ENCODE measurements around the gene SEL1L2. TPM values are rescaled to one million over a fixed set of nuclear protein-coding genes. Genes with fewer than 3 reads are reported as not detected.

The SEL1L2 gene
- polyA plus RNA-seq, 2 of the 4 experiments (the other 2 are of a cell fraction) = not detected

DNA sequence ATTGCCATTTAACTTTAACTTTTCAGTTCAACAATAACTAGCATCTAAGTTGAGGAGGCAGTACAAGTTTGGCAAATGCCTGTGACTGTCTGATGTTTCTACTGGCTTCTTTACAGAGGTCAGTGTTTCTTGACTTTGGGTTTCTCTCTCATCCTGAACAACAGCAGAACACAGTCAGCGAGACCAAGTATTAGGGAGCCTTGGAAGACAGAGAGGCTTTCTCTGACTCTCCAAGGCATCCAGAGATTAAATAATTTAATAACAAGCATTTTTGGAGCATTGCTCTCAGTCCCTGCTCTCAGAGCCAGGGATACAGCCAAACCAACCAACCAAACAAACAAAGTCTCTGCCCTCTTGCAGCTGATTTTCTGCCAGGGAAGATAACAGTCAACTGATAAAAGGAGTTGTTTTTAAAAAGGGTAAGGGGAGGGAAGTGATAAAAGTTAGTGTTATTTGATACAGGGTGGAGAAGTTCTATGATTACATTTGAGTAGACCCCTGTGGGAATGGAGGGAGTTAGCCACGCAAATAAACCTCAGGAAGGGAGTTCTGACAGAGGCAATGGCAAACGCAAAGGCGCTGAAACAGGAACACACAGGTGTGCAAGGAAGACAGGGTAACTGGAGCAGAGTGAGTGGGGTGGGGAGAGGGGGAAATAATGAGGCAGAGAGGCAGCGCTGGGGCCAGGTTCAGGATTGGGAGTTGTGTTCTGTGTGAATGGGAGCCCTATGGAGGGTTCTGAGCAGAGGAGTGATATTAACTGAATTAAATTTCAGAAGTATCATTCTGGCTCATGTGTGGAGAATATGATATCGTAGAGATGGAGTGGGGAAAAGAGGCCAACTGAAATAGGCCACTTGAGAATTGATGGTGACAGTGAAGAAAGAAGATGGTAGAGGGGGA is 55.2 kb downstream of the SEL1L2 start (continued):
- no peak for TF ChIP-seq POLR2AphosphoS2 (conservative IDR thresholded peaks at IDR 0.05; ENCODE audit: low read length)

DNA sequence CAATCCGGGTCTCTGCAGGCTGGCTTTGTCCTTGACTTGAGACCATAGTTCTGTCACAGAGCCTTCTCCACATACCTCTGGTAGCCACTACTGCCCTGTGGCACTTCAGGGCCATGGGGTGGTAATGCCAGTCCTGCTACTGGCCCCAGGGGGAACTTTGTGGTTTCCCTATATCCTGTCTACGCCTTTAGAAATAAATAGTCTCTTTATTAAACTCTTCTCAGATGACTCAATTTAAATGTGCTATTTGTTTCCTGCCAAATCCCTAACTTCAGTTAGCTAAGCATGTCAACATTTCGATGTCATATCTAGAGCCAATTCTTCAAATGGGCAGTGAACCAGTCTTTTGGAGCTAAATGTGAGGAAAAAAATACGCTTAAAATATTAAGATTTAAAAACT is 60.1 kb downstream of the SEL1L2 start:
- POLR2A ChIA-PET = no interaction called here
- Histone ChIP-seq H3K4me1 (no peaks in the 10 kb centered on the region), H3K27ac (no peak overlapping the region), H3K4me2 (no peak overlapping the region), H3K9me3 (no peaks in the 10 kb centered on the region), H3K4me3 (no peak overlapping the region)
- CTCF ChIA-PET = no interaction called here
- 40% methylated on average over 4 of the region's 4 CpGs for WGBS (ENCODE audit: missing lambda C conversion rate)
- ATAC-seq (no peak), DNase-seq (ENCODE audit: low read depth in 1 of 2, low spot score in 1 of 2) (no peak), FAIRE-seq (no peak)
- TF ChIP-seq RARB (CRISPR knock-in tag; IDR thresholded peaks at IDR 0.05) (no peak), POLR2A (IDR thresholded peaks at IDR 0.05; ENCODE audit: low read length) (no peak), MAFK (IDR thresholded peaks at IDR 0.05; ENCODE audit: partially characterized antibody) (no peak), ZSCAN20 (CRISPR knock-in tag; IDR thresholded peaks at IDR 0.05) (no peak), HOXA7 (CRISPR knock-in tag; IDR thresholded peaks at IDR 0.05) (no peak), CBX2 (IDR thresholded peaks at IDR 0.05; ENCODE audit: borderline replicate concordance, low read depth) (no peak), BHLHE40 (IDR thresholded peaks at IDR 0.05; ENCODE audit: low read depth, low read length) (no peak), HOXB13 (CRISPR knock-in tag; IDR thresholded peaks at IDR 0.05; ENCODE audit: low read depth) (no peak), NFE2L2 (conservative IDR thresholded peaks at IDR 0.05; ENCODE audit: low read length) (no peak), MAZ (IDR thresholded peaks at IDR 0.05; ENCODE audit: borderline replicate concordance, low read depth, low read length) (no peak), RNF2 (IDR thresholded peaks at IDR 0.05; ENCODE audit: borderline replicate concordance, low read depth) (no peak), HDAC2 (IDR thresholded peaks at IDR 0.05) (no peak), RFX5 (IDR thresholded peaks at IDR 0.05) (no peak), FOSL2 (IDR thresholded peaks at IDR 0.05) (no peak), FOSL2 (CRISPR knock-in tag; IDR thresholded peaks at IDR 0.05) (no peak)
- TF ChIP-seq, protein P1, sequence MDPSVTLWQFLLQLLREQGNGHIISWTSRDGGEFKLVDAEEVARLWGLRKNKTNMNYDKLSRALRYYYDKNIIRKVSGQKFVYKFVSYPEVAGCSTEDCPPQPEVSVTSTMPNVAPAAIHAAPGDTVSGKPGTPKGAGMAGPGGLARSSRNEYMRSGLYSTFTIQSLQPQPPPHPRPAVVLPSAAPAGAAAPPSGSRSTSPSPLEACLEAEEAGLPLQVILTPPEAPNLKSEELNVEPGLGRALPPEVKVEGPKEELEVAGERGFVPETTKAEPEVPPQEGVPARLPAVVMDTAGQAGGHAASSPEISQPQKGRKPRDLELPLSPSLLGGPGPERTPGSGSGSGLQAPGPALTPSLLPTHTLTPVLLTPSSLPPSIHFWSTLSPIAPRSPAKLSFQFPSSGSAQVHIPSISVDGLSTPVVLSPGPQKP (IDR thresholded peaks at IDR 0.05; ENCODE audit: low read depth, low read length) = no peak
- TF ChIP-seq, protein P2, sequence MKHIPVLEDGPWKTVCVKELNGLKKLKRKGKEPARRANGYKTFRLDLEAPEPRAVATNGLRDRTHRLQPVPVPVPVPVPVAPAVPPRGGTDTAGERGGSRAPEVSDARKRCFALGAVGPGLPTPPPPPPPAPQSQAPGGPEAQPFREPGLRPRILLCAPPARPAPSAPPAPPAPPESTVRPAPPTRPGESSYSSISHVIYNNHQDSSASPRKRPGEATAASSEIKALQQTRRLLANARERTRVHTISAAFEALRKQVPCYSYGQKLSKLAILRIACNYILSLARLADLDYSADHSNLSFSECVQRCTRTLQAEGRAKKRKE (CRISPR knock-in tag; IDR thresholded peaks at IDR 0.05; ENCODE audit: low read depth) = no peak

DNA sequence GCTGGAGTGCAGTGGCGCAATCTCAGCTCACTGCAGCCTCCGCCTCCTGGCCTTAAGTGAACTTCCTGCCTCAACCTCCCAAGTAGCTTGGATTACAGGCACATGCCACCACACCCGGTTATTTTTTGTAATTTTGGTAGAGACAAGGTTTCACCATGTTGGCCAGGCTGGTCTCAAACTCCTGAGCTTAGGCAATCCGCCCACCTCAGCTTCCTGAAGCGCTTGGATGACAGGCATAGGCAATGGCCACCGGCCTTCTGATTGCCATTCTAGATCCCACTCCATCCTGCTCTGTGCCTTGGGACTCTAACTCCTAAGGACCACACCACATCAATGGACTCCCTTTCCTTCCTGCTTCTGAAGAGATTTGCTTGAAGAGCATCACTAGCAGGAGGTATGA is 60.6 kb downstream of the SEL1L2 start:
- DNase-seq (ENCODE audit: low read depth in 1 of 2, low spot score in 1 of 2) (no peak), ATAC-seq (no peak), FAIRE-seq (no peak)
- H3K4me1 ChIP-seq = no peaks in the 10 kb centered on the region
- TF ChIP-seq FOXS1 (CRISPR knock-in tag; IDR thresholded peaks at IDR 0.05) = no peak
- TF ChIP-seq NPAS2 (CRISPR knock-in tag; IDR thresholded peaks at IDR 0.05; ENCODE audit: borderline replicate concordance) = no peak
- CTCF ChIA-PET = no interaction called here
- H3K9me3 ChIP-seq = no peaks in the 10 kb centered on the region
- POLR2A ChIA-PET = no interaction called here
- H3K4me3 ChIP-seq = no peak overlapping the region
- no peak overlapping the region for H3K4me2 ChIP-seq
- no peak overlapping the region for H3K27ac ChIP-seq
- 81% methylated on average over 6 of the region's 6 CpGs for WGBS (ENCODE audit: missing lambda C conversion rate)

DNA sequence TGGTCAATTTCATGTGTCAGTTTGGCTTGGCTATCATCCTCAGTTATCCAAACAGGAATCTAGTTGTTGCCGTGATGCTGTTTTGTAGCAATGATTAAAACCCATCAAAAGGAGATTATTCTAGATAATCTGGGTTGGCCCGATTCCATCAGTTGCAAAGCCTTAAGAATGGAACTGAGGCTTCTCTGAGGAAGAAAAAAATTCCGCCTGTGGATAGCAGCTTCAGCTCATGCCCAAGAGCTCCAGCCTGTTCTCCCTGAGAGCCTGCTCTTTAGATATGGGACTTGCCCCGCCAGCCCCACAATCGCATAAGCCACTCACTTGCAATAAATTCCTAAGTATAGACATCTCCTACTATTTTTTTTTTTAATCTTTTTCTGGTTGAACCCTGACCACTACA is 61.5 kb downstream of the SEL1L2 start:
- ChIA-PET CTCF (no interaction called here), POLR2A (no interaction called here)
- FAIRE-seq (no peak), DNase-seq (ENCODE audit: low read depth in 1 of 2, low spot score in 1 of 2) (no peak), ATAC-seq (no peak)
- TF ChIP-seq, protein P3, sequence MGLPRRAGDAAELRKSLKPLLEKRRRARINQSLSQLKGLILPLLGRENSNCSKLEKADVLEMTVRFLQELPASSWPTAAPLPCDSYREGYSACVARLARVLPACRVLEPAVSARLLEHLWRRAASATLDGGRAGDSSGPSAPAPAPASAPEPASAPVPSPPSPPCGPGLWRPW (IDR thresholded peaks at IDR 0.05) = no peak
- TF ChIP-seq, protein P1 (IDR thresholded peaks at IDR 0.05; ENCODE audit: low read depth, low read length) = no peak
- TF ChIP-seq ZC3H11A (IDR thresholded peaks at IDR 0.05) (no peak), TFCP2L1 (CRISPR knock-in tag; IDR thresholded peaks at IDR 0.05) (no peak), CHD2 (IDR thresholded peaks at IDR 0.05; ENCODE audit: low read length, partially characterized antibody) (no peak), ZFP36 (IDR thresholded peaks at IDR 0.05; ENCODE audit: borderline replicate concordance, partially characterized antibody) (no peak), CEBPB (IDR thresholded peaks at IDR 0.05) (no peak), RARB (CRISPR knock-in tag; IDR thresholded peaks at IDR 0.05) (no peak), CBX8 (IDR thresholded peaks at IDR 0.05) (no peak), POLR2AphosphoS2 (conservative IDR thresholded peaks at IDR 0.05; ENCODE audit: low read length) (no peak), RCOR1 (IDR thresholded peaks at IDR 0.05; ENCODE audit: low read depth, low read length) (no peak), RNF2 (IDR thresholded peaks at IDR 0.05; ENCODE audit: borderline replicate concordance, low read depth) (no peak)
- TF ChIP-seq, protein P4, sequence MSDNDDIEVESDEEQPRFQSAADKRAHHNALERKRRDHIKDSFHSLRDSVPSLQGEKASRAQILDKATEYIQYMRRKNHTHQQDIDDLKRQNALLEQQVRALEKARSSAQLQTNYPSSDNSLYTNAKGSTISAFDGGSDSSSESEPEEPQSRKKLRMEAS (IDR thresholded peaks at IDR 0.05) = no peak
- no peak overlapping the region for H3K4me2 ChIP-seq
- no peaks in the 10 kb centered on the region for H3K9me3 ChIP-seq
- no peak overlapping the region for H3K27ac ChIP-seq
- no peaks in the 10 kb centered on the region for H3K4me1 ChIP-seq
- WGBS (ENCODE audit: missing lambda C conversion rate) = 76% methylated on average over 5 of the region's 5 CpGs
- no peak overlapping the region for H3K4me3 ChIP-seq
